ENCODE data around the gene UNC5B.

UNC5B gene

GRCh38 chr10:71278691-71279588, 66.6 kb downstream of the UNC5B start:
- ChIA-PET CTCF (interaction anchor here (0.9 to 1.8 kb wide), 5 partner anchors 8 to 362 kb away, joined by 3 to 8 read pairs (median 3); no protein-coding TSS in a partner anchor), POLR2A (no interaction called here)
- no peak for DNase-seq
- Histone ChIP-seq H3K27ac (ENCODE audit: insufficient read depth in 1 of 2, low read depth in 1 of 2, low read length in 2 of 2, poor library complexity in 1 of 2, severe bottlenecking in 2 of 2) (no peak overlapping the region), H3K27me3 (replicated peaks in 2 of 5; ENCODE audit: control insufficient read depth in 4 of 5, insufficient read depth in 5 of 5, low read length in 4 of 5) (no peaks in the 10 kb centered on the region), H3K4me3 (ENCODE audit: control insufficient read depth in 1 of 7, extremely low read depth in 1 of 7, insufficient read depth in 4 of 7, low read depth in 2 of 7, low read length in 6 of 7) (no peak overlapping the region), H3K36me3 (ENCODE audit: control insufficient read depth in 4 of 4, insufficient read depth in 4 of 4, low read length in 3 of 4) (no peaks in the 10 kb centered on the region), H3K9me3 (ENCODE audit: control extremely low read depth in 1 of 5, control insufficient read depth in 4 of 5, insufficient read depth in 2 of 5, low read depth in 1 of 5, low read length in 4 of 5) (no peaks in the 10 kb centered on the region), H3K4me1 (ENCODE audit: control extremely low read depth in 1 of 4, control insufficient read depth in 4 of 4, insufficient read depth in 4 of 4, low read length in 3 of 4) (peaks cover 0 to 16% (median 5%) of the 10 kb centered on the region in 4 experiments)
- WGBS (ENCODE audit: insufficient coverage): 90% methylated on average over 13 of the region's 19 CpGs

- Histone ChIP-seq H3K4me1 (ENCODE audit: control extremely low read depth in 1 of 4, control insufficient read depth in 4 of 4, insufficient read depth in 4 of 4, low read length in 3 of 4) (peaks cover 0 to 16% (median 5%) of the 10 kb centered on the region in 4 experiments), H3K27me3 (replicated peaks in 2 of 5; ENCODE audit: control insufficient read depth in 4 of 5, insufficient read depth in 5 of 5, low read length in 4 of 5) (no peaks in the 10 kb centered on the region), H3K9me3 (ENCODE audit: control extremely low read depth in 1 of 5, control insufficient read depth in 4 of 5, insufficient read depth in 2 of 5, low read depth in 1 of 5, low read length in 4 of 5) (no peaks in the 10 kb centered on the region), H3K4me3 (ENCODE audit: control insufficient read depth in 1 of 7, extremely low read depth in 1 of 7, insufficient read depth in 4 of 7, low read depth in 2 of 7, low read length in 6 of 7) (no peak overlapping the region), H3K36me3 (ENCODE audit: control insufficient read depth in 4 of 4, insufficient read depth in 4 of 4, low read length in 3 of 4) (no peaks in the 10 kb centered on the region), H3K27ac (ENCODE audit: insufficient read depth in 1 of 2, low read depth in 1 of 2, low read length in 2 of 2, poor library complexity in 1 of 2, severe bottlenecking in 2 of 2) (no peak overlapping the region)
- WGBS (ENCODE audit: insufficient coverage): 93% methylated on average over 22 of the region's 22 CpGs
- no peak for DNase-seq
- ChIA-PET POLR2A (no interaction called here), CTCF (interaction anchor here (0.9 to 1.8 kb wide), 3 partner anchors 9 to 363 kb away, joined by 3 to 8 read pairs (median 3); no protein-coding TSS in a partner anchor)
Measured at GRCh38 chr10:71279590-71280170, 67.3 kb downstream of the UNC5B start.

GRCh38 chr10:71280216-71280615, 67.8 kb downstream of the UNC5B start:
- no peak for DNase-seq
- Histone ChIP-seq H3K9me3 (ENCODE audit: control extremely low read depth in 1 of 5, control insufficient read depth in 4 of 5, insufficient read depth in 2 of 5, low read depth in 1 of 5, low read length in 4 of 5) (no peaks in the 10 kb centered on the region), H3K36me3 (ENCODE audit: control insufficient read depth in 4 of 4, insufficient read depth in 4 of 4, low read length in 3 of 4) (no peaks in the 10 kb centered on the region), H3K27ac (ENCODE audit: insufficient read depth in 1 of 2, low read depth in 1 of 2, low read length in 2 of 2, poor library complexity in 1 of 2, severe bottlenecking in 2 of 2) (no peak overlapping the region), H3K4me3 (ENCODE audit: control insufficient read depth in 1 of 7, extremely low read depth in 1 of 7, insufficient read depth in 4 of 7, low read depth in 2 of 7, low read length in 6 of 7) (no peak overlapping the region), H3K4me1 (ENCODE audit: control extremely low read depth in 1 of 4, control insufficient read depth in 4 of 4, insufficient read depth in 4 of 4, low read length in 3 of 4) (peaks cover 0 to 12% (median 2%) of the 10 kb centered on the region in 4 experiments), H3K27me3 (replicated peaks in 2 of 5; ENCODE audit: control insufficient read depth in 4 of 5, insufficient read depth in 5 of 5, low read length in 4 of 5) (no peaks in the 10 kb centered on the region)
- 88% methylated on average over 5 of the region's 5 CpGs for WGBS (ENCODE audit: insufficient coverage)
- POLR2A ChIA-PET: no interaction called here
- CTCF ChIA-PET: interaction anchor here (0.9 to 8.4 kb wide), 3 partner anchors 7 to 363 kb away, joined by 3 to 78 read pairs (median 3); no protein-coding TSS in a partner anchor

- H3K27me3 ChIP-seq (replicated peaks in 2 of 5; ENCODE audit: control insufficient read depth in 4 of 5, insufficient read depth in 5 of 5, low read length in 4 of 5): no peaks in the 10 kb centered on the region
- no peaks in the 10 kb centered on the region for H3K36me3 ChIP-seq (ENCODE audit: control insufficient read depth in 4 of 4, insufficient read depth in 4 of 4, low read length in 3 of 4)
- ChIA-PET POLR2A (no interaction called here), CTCF (interaction anchor here (1.7 to 8.4 kb wide), 2 partner anchors 7 to 32 kb away, joined by 5 to 78 read pairs; no protein-coding TSS in a partner anchor)
- H3K4me1 ChIP-seq (ENCODE audit: control extremely low read depth in 1 of 4, control insufficient read depth in 4 of 4, insufficient read depth in 4 of 4, low read length in 3 of 4): peaks cover 0 to 7% (median 0%) of the 10 kb centered on the region in 4 experiments
- no peak overlapping the region for H3K4me3 ChIP-seq (ENCODE audit: control insufficient read depth in 1 of 7, extremely low read depth in 1 of 7, insufficient read depth in 4 of 7, low read depth in 2 of 7, low read length in 6 of 7)
- H3K27ac ChIP-seq (ENCODE audit: insufficient read depth in 1 of 2, low read depth in 1 of 2, low read length in 2 of 2, poor library complexity in 1 of 2, severe bottlenecking in 2 of 2): no peak overlapping the region
- 50% methylated on average over 2 of the region's 3 CpGs for WGBS (ENCODE audit: insufficient coverage)
- no peaks in the 10 kb centered on the region for H3K9me3 ChIP-seq (ENCODE audit: control extremely low read depth in 1 of 5, control insufficient read depth in 4 of 5, insufficient read depth in 2 of 5, low read depth in 1 of 5, low read length in 4 of 5)
- DNase-seq: no peak
Measured at GRCh38 chr10:71280825-71281224, 68.5 kb downstream of the UNC5B start.

GRCh38 chr10:71281646-71282322, 69.4 kb downstream of the UNC5B start:
- Histone ChIP-seq H3K27ac (ENCODE audit: insufficient read depth in 1 of 2, low read depth in 1 of 2, low read length in 2 of 2, poor library complexity in 1 of 2, severe bottlenecking in 2 of 2) (no peak overlapping the region), H3K27me3 (replicated peaks in 2 of 5; ENCODE audit: control insufficient read depth in 4 of 5, insufficient read depth in 5 of 5, low read length in 4 of 5) (no peaks in the 10 kb centered on the region), H3K4me1 (ENCODE audit: control extremely low read depth in 1 of 4, control insufficient read depth in 4 of 4, insufficient read depth in 4 of 4, low read length in 3 of 4) (peaks cover 0 to 7% (median 0%) of the 10 kb centered on the region in 4 experiments), H3K36me3 (ENCODE audit: control insufficient read depth in 4 of 4, insufficient read depth in 4 of 4, low read length in 3 of 4) (no peaks in the 10 kb centered on the region), H3K9me3 (ENCODE audit: control extremely low read depth in 1 of 5, control insufficient read depth in 4 of 5, insufficient read depth in 2 of 5, low read depth in 1 of 5, low read length in 4 of 5) (no peaks in the 10 kb centered on the region), H3K4me3 (ENCODE audit: control insufficient read depth in 1 of 7, extremely low read depth in 1 of 7, insufficient read depth in 4 of 7, low read depth in 2 of 7, low read length in 6 of 7) (no peak overlapping the region)
- WGBS (ENCODE audit: insufficient coverage): 94% methylated on average over 6 of the region's 8 CpGs
- ChIA-PET POLR2A (no interaction called here), CTCF (interaction anchor here (1.4 to 8.4 kb wide), 3 partner anchors 8 to 69 kb away, joined by 3 to 78 read pairs (median 5); no protein-coding TSS in a partner anchor)
- DNase-seq: no peak

GRCh38 chr10:71282323-71282680, 69.9 kb downstream of the UNC5B start:
- DNase-seq: no peak
- CTCF ChIA-PET: interaction anchor here (1.4 to 8.4 kb wide), 3 partner anchors 9 to 69 kb away, joined by 3 to 78 read pairs (median 5); no protein-coding TSS in a partner anchor
- H3K36me3 ChIP-seq (ENCODE audit: control insufficient read depth in 4 of 4, insufficient read depth in 4 of 4, low read length in 3 of 4): no peaks in the 10 kb centered on the region
- H3K4me1 ChIP-seq (ENCODE audit: control extremely low read depth in 1 of 4, control insufficient read depth in 4 of 4, insufficient read depth in 4 of 4, low read length in 3 of 4): peaks cover 0 to 7% (median 0%) of the 10 kb centered on the region in 4 experiments
- WGBS (ENCODE audit: insufficient coverage): 72% methylated on average over 2 of the region's 2 CpGs
- no peak overlapping the region for H3K4me3 ChIP-seq (ENCODE audit: control insufficient read depth in 1 of 7, extremely low read depth in 1 of 7, insufficient read depth in 4 of 7, low read depth in 2 of 7, low read length in 6 of 7)
- POLR2A ChIA-PET: no interaction called here
- H3K27ac ChIP-seq (ENCODE audit: insufficient read depth in 1 of 2, low read depth in 1 of 2, low read length in 2 of 2, poor library complexity in 1 of 2, severe bottlenecking in 2 of 2): no peak overlapping the region
- no peaks in the 10 kb centered on the region for H3K27me3 ChIP-seq (replicated peaks in 2 of 5; ENCODE audit: control insufficient read depth in 4 of 5, insufficient read depth in 5 of 5, low read length in 4 of 5)
- no peaks in the 10 kb centered on the region for H3K9me3 ChIP-seq (ENCODE audit: control extremely low read depth in 1 of 5, control insufficient read depth in 4 of 5, insufficient read depth in 2 of 5, low read depth in 1 of 5, low read length in 4 of 5)

All from common myeloid progenitor, CD34-positive (primary cell).